HTERT RPE-1 (cell line): ENCODE results near the gene ALDOA.

Source experiments
- in situ Hi-C: fragments of 300-500 bp; cut with MboI; formaldehyde crosslinking; loops from 4 replicates; pipeline ENCODE4 v1.14.3; 2020; ENCODE audit warnings: low sequenced_read_pairs

ALDOA gene

GRCh38 chr16:30088832-30089624 lies 23.5 kb downstream of the ALDOA start:
- in situ Hi-C loops: no loop called here

GRCh38 chr16:30090610-30091331 lies 25.2 kb downstream of the ALDOA start:
- in situ Hi-C loops: no loop called here

DNA sequence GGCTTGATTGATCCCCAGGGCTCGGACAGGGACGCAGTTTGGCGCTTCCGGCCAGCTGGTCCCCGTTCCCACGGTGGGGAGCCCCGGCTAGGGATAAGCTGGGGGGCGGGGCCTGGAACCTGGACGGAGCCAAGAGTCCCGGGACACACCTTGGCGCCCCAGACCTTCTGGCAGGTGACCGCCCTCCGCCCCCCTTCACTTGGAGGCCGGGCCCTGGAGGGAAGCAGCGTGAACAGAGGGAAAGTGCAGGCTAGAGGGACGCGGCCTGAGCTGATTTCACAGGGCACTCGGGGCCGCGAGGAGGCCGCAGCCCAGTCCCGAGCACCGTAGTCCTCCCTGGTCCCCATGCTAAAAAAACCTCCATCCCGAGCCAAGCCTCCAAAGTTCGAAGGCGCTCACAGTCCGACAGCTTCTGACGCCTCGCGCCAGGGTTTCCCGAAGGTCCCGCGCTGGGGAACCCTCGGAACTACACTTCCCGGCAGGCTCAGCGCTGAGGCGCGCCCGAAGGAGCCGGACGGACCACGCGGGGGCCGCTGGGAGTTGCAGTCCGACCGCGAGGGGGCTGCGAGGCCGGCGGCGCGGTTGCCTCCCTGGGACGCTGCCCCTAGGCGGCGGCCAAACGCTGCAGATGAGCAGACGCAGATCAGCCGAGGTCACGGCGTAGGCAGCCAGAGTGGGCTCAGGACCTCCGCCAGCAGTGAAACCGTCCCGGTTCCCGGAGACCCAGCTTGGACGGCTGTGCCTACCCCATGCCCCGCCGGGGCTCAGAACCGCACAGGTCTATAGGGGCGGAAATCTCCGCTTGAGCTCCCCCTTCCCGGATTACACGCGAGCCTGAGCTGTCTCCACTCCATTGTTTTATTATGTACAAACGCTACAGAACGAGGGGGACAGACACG lies 26.2 kb downstream of the ALDOA start, which contains the start of gene TBX6:
TSS of gene TBX6 (minus strand) at position 451 of the 899 bp plus-strand sequence. CDS start 731 bp downstream, outside the sequence.
- in situ Hi-C loops: no loop called here

DNA sequence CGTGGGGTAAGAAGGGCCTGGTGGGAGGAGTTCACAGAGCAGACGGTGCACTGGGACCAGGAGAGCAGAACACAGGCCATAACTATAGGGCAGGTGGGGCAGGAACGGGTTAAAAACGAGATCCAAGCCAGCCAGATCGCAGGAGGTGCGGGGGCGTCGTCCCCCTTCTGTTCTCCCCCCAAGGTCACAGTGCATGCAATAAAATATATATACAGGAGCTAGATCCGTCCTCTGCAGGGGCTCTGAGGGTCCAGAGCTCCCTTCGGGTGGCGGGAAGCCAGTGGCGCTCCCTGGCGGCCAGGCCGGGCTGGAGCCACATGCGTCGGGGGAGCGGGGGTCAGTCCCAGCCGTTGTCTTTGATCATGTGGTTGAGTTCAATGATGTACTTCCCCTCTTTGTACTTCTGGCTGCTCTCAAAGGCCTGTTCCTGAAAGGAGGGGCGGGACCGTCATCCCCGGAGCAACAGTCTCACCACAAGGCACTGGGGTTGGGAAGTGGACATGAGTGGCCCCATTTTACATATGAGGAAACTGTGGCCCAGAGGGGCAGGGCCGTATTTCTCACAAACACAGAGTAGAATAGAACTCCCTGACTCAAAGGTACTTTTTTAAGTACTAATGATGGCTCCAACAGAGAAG lies 26.9 kb downstream of the ALDOA start:
- in situ Hi-C loops: no loop called here

GRCh38 chr16:30094541-30095165 lies 29.1 kb downstream of the ALDOA start:
- in situ Hi-C loops: no loop called here

DNA sequence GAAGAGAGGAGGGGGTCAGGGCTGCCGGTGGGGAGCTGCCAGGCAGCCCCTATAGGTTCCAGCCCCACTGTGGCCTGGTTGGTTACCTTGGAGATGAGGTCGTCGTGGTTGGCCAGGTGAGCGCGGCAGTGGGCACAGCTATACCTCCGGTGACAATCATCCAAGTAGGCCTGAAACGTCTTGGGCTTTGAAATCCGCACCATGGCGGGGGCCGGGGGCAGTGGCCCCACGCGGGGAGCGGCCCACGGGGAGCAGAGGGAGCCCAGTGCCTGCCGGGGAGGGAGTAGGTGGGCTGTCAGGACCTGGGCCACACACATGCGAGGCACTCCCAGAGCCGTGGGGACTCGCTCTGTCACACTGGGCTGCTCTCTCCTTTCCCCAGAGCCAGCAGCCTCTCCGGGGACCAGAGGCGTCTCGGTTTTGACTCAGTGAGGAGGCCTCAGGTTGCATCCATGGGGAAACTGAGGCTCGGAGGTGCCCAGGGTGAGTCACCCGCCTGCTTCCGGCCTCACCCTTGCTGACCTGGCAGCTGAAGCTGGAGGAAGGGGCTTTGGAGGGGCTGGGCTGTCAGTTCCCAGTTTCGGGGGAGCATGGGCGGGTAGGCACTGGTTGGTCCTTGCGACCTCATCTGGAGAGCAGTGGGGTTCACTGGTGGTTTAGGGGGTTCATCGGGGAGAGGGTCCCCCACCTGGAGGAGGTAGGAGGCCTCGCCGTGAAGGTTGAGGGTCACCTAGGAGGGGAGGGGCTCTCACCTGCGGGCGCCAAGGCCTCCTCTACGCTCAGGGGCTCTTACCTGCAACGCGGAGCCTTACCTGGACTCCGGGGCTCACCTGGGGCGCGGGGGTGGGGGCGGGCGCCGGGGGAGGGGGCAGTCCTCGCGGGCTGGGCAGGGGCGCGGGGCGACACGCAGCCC lies 29.9 kb downstream of the ALDOA start:
- in situ Hi-C loops: no loop called here

GRCh38 chr16:30096105-30096861 lies 30.7 kb downstream of the ALDOA start, which contains the start of gene YPEL3:
Gene YPEL3 (minus strand): TSS chr16:30096213. CDS start chr16:30095482, 731 bp downstream.
- in situ Hi-C loops: no loop called here

GRCh38 chr16:30096862-30097563 lies 31.5 kb downstream of the ALDOA start:
- in situ Hi-C loops: no loop called here

DNA sequence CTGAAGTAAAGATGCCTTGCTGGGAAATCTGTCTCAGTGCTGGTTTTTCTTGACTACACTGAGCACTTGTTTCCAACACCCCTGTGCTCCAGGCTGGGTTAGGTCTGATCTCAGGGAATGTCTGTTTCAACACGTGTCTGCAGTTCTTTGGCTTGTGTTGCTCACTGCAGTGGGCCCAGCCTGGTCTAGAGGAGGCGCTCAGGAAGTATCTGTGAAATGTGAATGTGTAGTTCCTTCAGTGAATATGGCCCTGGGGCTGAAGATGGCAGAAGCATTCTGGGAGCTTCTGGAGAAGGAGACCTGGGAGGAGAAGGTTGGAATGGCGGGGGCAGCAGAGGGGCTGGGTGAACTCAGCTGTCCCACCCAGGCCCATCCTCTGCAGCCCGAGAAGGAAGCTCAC lies 38.5 kb downstream of the ALDOA start:
- in situ Hi-C loops: no loop called here

DNA sequence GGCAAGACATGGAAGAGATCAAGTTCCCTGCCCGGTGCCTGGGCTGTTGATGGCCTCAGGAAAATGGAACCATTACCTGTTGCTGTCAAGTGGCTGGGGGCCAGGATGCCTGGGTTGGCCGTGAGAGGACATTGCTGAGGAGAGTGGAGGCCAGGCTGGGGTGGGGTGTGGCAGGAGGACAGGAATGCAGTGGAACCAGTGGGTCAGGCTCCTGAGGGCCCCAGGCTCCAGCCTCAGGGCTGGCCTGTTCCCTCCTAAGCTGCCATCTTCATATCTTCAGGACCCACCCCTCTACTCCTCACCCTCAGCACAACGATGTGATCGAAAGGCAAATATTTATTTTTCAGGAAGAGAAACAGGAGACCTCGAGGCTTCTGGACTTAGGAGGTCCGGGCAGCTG lies 38.9 kb downstream of the ALDOA start:
- in situ Hi-C loops: no loop called here

DNA sequence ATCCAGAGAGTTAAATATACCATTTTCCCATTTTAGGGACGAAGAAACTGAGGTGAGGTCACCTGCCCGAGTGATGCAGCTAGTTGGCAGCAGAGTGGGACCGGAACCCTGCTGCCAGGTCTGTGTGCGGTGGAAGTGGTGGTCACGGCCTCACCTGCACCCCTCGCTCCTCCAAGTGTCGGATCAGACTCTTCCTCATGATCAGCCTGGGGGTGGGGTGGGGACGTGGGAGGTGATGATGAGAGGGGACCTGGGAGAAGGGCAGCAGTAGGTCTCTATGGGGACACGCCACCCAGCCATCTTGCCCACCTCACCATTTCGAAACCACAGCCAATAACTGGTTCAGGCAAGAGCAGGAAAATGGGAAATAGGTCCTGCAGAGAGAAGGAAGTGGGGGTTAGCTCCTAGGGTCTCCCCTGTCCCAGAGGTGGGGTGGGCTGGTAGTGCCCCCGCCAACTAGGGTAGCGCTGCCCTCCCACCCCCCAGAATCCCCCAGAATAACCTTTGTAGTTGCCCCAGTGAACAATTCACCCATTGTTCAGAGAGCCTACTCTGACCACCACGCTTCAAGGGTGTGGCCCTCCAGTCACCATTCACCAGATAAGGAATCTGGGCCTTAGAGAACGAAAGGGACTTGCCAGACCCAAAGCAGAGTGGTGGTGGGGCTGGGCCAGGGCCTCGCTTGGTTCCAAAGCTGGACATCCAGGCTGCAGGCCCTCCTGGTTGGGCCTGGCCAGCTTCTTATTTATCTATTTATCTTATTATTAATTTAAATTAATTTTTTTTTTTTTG lies 42.7 kb downstream of the ALDOA start:
- in situ Hi-C loops: no loop called here

DNA sequence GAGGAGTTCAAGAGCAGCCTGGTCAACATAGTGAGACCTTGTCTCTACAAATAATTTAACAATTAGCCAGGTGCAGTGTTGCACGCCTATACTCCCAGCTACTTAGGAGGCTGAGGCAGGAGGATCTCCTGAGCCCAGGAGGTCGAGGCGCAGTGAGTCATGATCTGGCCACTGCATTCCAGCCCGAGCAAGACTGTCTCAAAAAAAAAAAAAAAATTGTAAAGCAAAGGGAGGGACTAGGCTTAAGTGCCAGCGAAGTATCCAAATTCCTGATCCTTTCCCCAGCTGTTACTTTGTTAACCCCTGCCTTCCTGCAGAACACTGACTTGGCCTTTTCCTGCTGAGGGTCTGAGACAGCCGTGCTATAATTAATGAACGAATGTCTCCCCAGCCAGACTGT lies 45.1 kb downstream of the ALDOA start:
- in situ Hi-C loops: no loop called here

GRCh38 chr16:30112197-30113030 lies 46.9 kb downstream of the ALDOA start:
- in situ Hi-C loops: no loop called here

GRCh38 chr16:30113031-30113710 lies 47.6 kb downstream of the ALDOA start, which contains the start of gene GDPD3:
Gene GDPD3 (minus strand): TSS chr16:30113537. CDS start chr16:30113478, 59 bp downstream.
- in situ Hi-C loops: no loop called here

- in situ Hi-C loops: no loop called here
Observed at GRCh38 chr16:30113711-30114333, 48.3 kb downstream of the ALDOA start.
